GM12878 (cell line): Measurements from ENCODE around the gene LARP4B. TPM values are rescaled to one million over a fixed set of nuclear protein-coding genes. Genes with fewer than 3 reads are reported as not detected.

Experiments used
- ATAC-seq: fragments of 200-7000 bp; cut with Tn5 transposase; 3 replicates; pipeline ENCODE4 v1.9.1; 2020; ENCODE audit warnings: mild to moderate bottlenecking, moderate library complexity
- BruUV-seq: library from RNA; stranded (reverse); fragments of 400-500 nt; replicated peaks from 2 replicates; lab custom pipeline; 2021; lab: Mats Ljungman, UMichigan
- CTCF ChIA-PET: fragments of 300-600 bp; sonication (Branson Sonifier 250); formaldehyde crosslinking; extraction: SDS; loops from one replicate; lab custom pipeline; 2021; ENCODE audit warnings: inconsistent platforms; lab: Yijun Ruan, JAX
- POLR2A ChIA-PET: fragments of 350-600 bp; formaldehyde crosslinking; extraction: SDS; loops from one replicate; lab custom pipeline; 2021; ENCODE audit warnings: inconsistent platforms; lab: Charles Lee
- RAD21 ChIA-PET: fragments of 300-600 bp; sonication (Branson Sonifier 250); formaldehyde crosslinking; loops from one replicate; lab custom pipeline; 2023; ENCODE audit warnings: antibody characterized with exemption; ENCODE audit not compliant: unreplicated experiment; lab: Charles Lee
- SMC1A ChIA-PET: fragments of 300-600 bp; sonication (Branson Sonifier 250); formaldehyde crosslinking; loops from one replicate; lab custom pipeline; 2023; ENCODE audit not compliant: unreplicated experiment, uncharacterized antibody; lab: Charles Lee
- DNase-seq: peaks from one replicate; pipeline ENCODE4 v3.0.0-alpha.2; 2011; ENCODE audit warnings: low read depth, low spot score
- FAIRE-seq: peaks from 3 replicates; lab custom pipeline; 2011; peaks lifted over from hg19 to GRCh38; lab: Jason Lieb, UNC
- H2AFZ ChIP-seq: 2 replicates; pipeline ENCODE4 v1.6.0; 2011; ENCODE audit warnings: low read depth, low read length, control low read depth; ENCODE audit not compliant: control insufficient read depth
- H3K27ac ChIP-seq: 2 replicates; pipeline ENCODE4 v1.5.1; 2011; ENCODE audit warnings: control low read depth; ENCODE audit not compliant: control insufficient read depth, insufficient read depth
- H3K27me3 ChIP-seq, 2 experiments: replicated peaks in 1 of 2; 2 replicates each; pipeline versions ENCODE4 v1.6.0 to v1.6.1; 2011; ENCODE audit warnings: low read length in 1 of 2; ENCODE audit not compliant: control insufficient read depth in 2 of 2, insufficient read depth in 2 of 2
- H3K36me3 ChIP-seq, 2 experiments: 2 replicates each; pipeline ENCODE4 v1.5.1; 2011; ENCODE audit warnings: low read length in 1 of 2; ENCODE audit not compliant: control insufficient read depth in 2 of 2, insufficient read depth in 2 of 2
- H3K4me1 ChIP-seq: 2 replicates; pipeline ENCODE4 v1.6.1; 2011; ENCODE audit warnings: mild to moderate bottlenecking, low read length, moderate library complexity, mixed read lengths; ENCODE audit not compliant: control insufficient read depth, insufficient read depth
- H3K4me2 ChIP-seq: 2 replicates; pipeline ENCODE4 v1.6.0; 2011; ENCODE audit warnings: control low read depth; ENCODE audit not compliant: control insufficient read depth, insufficient read depth
- H3K4me3 ChIP-seq: fragments of 200-600 bp; sonication (generic); 2 replicates; pipeline ENCODE4 v1.5.1; 2016
- H3K79me2 ChIP-seq: 2 replicates; pipeline ENCODE4 v1.6.0; 2011; ENCODE audit warnings: low read length; ENCODE audit not compliant: control insufficient read depth, insufficient read depth
- H3K9ac ChIP-seq: 2 replicates; pipeline ENCODE4 v1.8.0; 2011; ENCODE audit warnings: low read length, control low read depth, mixed read lengths; ENCODE audit not compliant: control insufficient read depth, insufficient read depth
- H3K9me3 ChIP-seq: replicated peaks from 3 replicates; pipeline ENCODE4 v1.5.1; 2011; ENCODE audit warnings: mild to moderate bottlenecking, low read length; ENCODE audit not compliant: control insufficient read depth, insufficient read depth
- H4K20me1 ChIP-seq: 2 replicates; pipeline ENCODE4 v1.6.0; 2011; ENCODE audit not compliant: control insufficient read depth, insufficient read depth
- BHLHE40 ChIP-seq, 2 experiments: fragments of 450-650 bp in 1 of 2; IDR thresholded peaks; 2 replicates each; pipeline ENCODE4 v1.6.1; 2011 to 2017; ENCODE audit warnings: low read depth in 2 of 2, borderline replicate concordance in 1 of 2, improper control_type of control experiment in 1 of 2, low read length in 1 of 2, mild to moderate bottlenecking in 1 of 2
- CREM ChIP-seq: IDR thresholded peaks from 2 replicates; pipeline ENCODE4 v1.6.1; 2014; ENCODE audit warnings: antibody characterized with exemption, low read depth
- EGR1 ChIP-seq, 2 experiments: IDR thresholded peaks; 1 replicate in 1 of 2; 2 replicates in 1 of 2; pipeline ENCODE4 v1.6.1; 2011 to 2012; ENCODE audit warnings: low read depth in 2 of 2, low read length in 2 of 2, borderline replicate concordance in 1 of 2, mild to moderate bottlenecking in 1 of 2, moderate library complexity in 1 of 2
- FOXK2 ChIP-seq: fragments of 450-650 bp; IDR thresholded peaks from 2 replicates; pipeline ENCODE4 v1.6.1; 2017; ENCODE audit warnings: mild to moderate bottlenecking, moderate library complexity
- GABPA ChIP-seq: IDR thresholded peaks from 2 replicates; pipeline ENCODE4 v1.6.1; 2014; ENCODE audit warnings: antibody characterized with exemption, low read depth, mild to moderate bottlenecking, inconsistent platforms
- GATAD2B ChIP-seq: fragments of 450-650 bp; conservative IDR thresholded peaks from 2 replicates; pipeline ENCODE4 v1.6.1; 2017; ENCODE audit warnings: low read depth, mild to moderate bottlenecking, moderate library complexity
- MXI1 ChIP-seq: fragments of 150-350 bp; IDR thresholded peaks from 2 replicates; pipeline ENCODE4 v1.6.1; 2011; ENCODE audit warnings: low read depth, mild to moderate bottlenecking, inconsistent platforms, low read length, improper control_type of control experiment
- NR2C2 ChIP-seq: IDR thresholded peaks from 2 replicates; pipeline ENCODE4 v1.6.1; 2011; ENCODE audit warnings: borderline replicate concordance, low read depth; ENCODE audit not compliant: control insufficient read depth, insufficient read length
- SIN3A ChIP-seq: IDR thresholded peaks from 2 replicates; pipeline ENCODE4 v1.6.1; 2012; ENCODE audit warnings: low read depth, low read length, improper control_type of control experiment
- SUZ12 ChIP-seq: fragments of 200-600 bp; sonication (generic); IDR thresholded peaks from one replicate; pipeline ENCODE4 v1.6.1; 2018; ENCODE audit warnings: antibody characterized with exemption, mild to moderate bottlenecking; ENCODE audit not compliant: unreplicated experiment
- TARDBP ChIP-seq: IDR thresholded peaks from 2 replicates; pipeline ENCODE4 v1.6.1; 2016; ENCODE audit warnings: borderline replicate concordance
- WRNIP1 ChIP-seq: IDR thresholded peaks from 2 replicates; pipeline ENCODE4 v1.6.1; 2011; ENCODE audit warnings: low read depth, low read length, improper control_type of control experiment, borderline replicate concordance
- ZNF217 ChIP-seq: fragments of 450-650 bp; IDR thresholded peaks from 2 replicates; pipeline ENCODE4 v1.6.1; 2017; ENCODE audit warnings: antibody characterized with exemption, mild to moderate bottlenecking
- WGBS: methylation state at CpG from one replicate; pipeline ENCODE4 v1.1.6; 2016; ENCODE audit warnings: low lambda C conversion rate; ENCODE audit not compliant: insufficient replicate concordance, insufficient coverage; ENCODE audit errors: missing lambda C conversion rate; 5-methylcytosine and 5-hydroxymethylcytosine counted together
- in situ Hi-C: fragments of 300-500 bp; cut with MboI; formaldehyde crosslinking; loops from 9 replicates; pipeline ENCODE4 v1.14.3; 2018; ENCODE audit warnings: mixed read lengths
- intact Hi-C: fragments of 100-400 bp; cut with micrococcal nuclease; formaldehyde crosslinking; loops from one replicate; pipeline ENCODE4 v1.14.2; 2022; ENCODE audit not compliant: unreplicated experiment
- polyA plus RNA-seq, 11 experiments: library from polyadenylated mRNA; depleted of rRNA in 4 of 11; unstranded in 6 of 11; stranded (reverse) in 5 of 11; fragments of >200 nt; fragmentation: Nextera tagmentation in 4 of 11; fragmentation: Illumina TruSeq in 1 of 11; extraction: Ambion mirVana in 4 of 11; extraction: Trizol in 1 of 11; gene quantifications; 1 replicate in 1 of 11; 2 replicates in 10 of 11; pipeline versions ENCODE4 v1.2.1 to v1.2.3, GENCODE V29; 2011 to 2016; ENCODE audit warnings: inconsistent platforms in 2 of 11, missing spikeins in 2 of 11, low read depth in 1 of 11
- total RNA-seq, 4 experiments: library from RNA; depleted of rRNA in 3 of 4; stranded (reverse); fragments of >200 nt in 3 of 4; fragmentation: Illumina TruSeq in 1 of 4; extraction: Trizol in 1 of 4; gene quantifications; 2 replicates each; pipeline versions ENCODE4 v1.2.1 to v1.2.3, GENCODE V29; 2013 to 2021
- TF ChIP-seq, protein P1 (sequence below): fragments of 450-650 bp; IDR thresholded peaks from 2 replicates; pipeline ENCODE4 v1.6.1; 2017; ENCODE audit warnings: borderline replicate concordance
- TF ChIP-seq, protein P2 (sequence below): IDR thresholded peaks from 2 replicates; pipeline ENCODE4 v1.6.1; 2011; ENCODE audit warnings: borderline replicate concordance, low read depth, mild to moderate bottlenecking, moderate library complexity, low read length; ENCODE audit not compliant: insufficient read depth, poor library complexity, severe bottlenecking

LARP4B gene
- total and polyA plus RNA-seq, 10 of the 15 experiments (the other 5 are each of a cell fraction or from before 2014, with no cell fraction given), result 10.5 to 119 (median 39.4) TPM

DNA sequence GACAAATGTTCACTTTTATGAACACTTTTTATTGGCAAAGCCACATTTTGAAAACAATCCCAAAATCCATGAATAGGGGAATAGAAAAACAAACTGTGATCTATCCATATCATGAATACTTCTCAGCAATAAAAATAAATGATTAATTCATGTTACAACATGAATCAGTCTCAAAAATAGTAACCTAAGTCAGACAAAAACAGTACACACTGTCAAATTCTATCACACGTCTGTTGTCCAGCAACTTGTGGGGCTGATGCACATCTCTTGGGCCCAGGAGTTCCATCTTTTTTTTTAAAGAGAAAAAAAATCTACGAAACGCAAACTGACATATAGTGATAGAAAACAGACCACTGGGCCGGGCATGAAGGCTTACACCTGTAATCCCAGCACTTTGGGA lies 71.0 kb downstream of the LARP4B start:
- in situ Hi-C loops (no loop called here), intact Hi-C loops (no loop called here)
- Histone ChIP-seq H2AFZ (no peak overlapping the region), H3K36me3 (peaks cover 15 to 29% of the 10 kb centered on the region in 2 experiments), H3K9me3 (no peaks in the 10 kb centered on the region), H3K27ac (no peak overlapping the region), H4K20me1 (no peaks in the 10 kb centered on the region; the same call in 1 of the 2 replicates), H3K4me1 (no peaks in the 10 kb centered on the region), H3K9ac (no peak overlapping the region), H3K79me2 (no peaks in the 10 kb centered on the region), H3K4me2 (no peak overlapping the region), H3K27me3 (no peaks in the 10 kb centered on the region), H3K4me3 (no peak overlapping the region)
- ChIA-PET CTCF (no interaction called here), POLR2A (interaction anchor here (0.7 kb wide), 1 partner anchor 325 kb away, joined by 3 read pairs; no protein-coding TSS in a partner anchor), SMC1A (interaction anchor here (0.6 kb wide), 1 partner anchor 1085 kb away, joined by 3 read pairs; no protein-coding TSS in a partner anchor), RAD21 (no interaction called here)
- no peak for DNase-seq
- BruUV-seq, result no TSS peak
- FAIRE-seq, result no peak
- WGBS, result 99% methylated on average over 4 of the region's 4 CpGs
- no peak for ATAC-seq
- TF ChIP-seq MXI1 (no peak), BHLHE40 (IDR thresholded peaks at IDR 0.05; ENCODE audit: borderline replicate concordance in 1 of 2, low read depth in 2 of 2, low read length in 1 of 2) (no peak), SIN3A (no peak), NR2C2 (no peak), FOXK2 (no peak), GATAD2B (no peak), WRNIP1 (no peak), TARDBP (no peak), GABPA (no peak), CREM (no peak), EGR1 (IDR thresholded peaks at IDR 0.05; ENCODE audit: borderline replicate concordance in 1 of 2, low read depth in 2 of 2, low read length in 2 of 2) (no peak), ZNF217 (no peak), SUZ12 (no peak)
- TF ChIP-seq, protein P1, sequence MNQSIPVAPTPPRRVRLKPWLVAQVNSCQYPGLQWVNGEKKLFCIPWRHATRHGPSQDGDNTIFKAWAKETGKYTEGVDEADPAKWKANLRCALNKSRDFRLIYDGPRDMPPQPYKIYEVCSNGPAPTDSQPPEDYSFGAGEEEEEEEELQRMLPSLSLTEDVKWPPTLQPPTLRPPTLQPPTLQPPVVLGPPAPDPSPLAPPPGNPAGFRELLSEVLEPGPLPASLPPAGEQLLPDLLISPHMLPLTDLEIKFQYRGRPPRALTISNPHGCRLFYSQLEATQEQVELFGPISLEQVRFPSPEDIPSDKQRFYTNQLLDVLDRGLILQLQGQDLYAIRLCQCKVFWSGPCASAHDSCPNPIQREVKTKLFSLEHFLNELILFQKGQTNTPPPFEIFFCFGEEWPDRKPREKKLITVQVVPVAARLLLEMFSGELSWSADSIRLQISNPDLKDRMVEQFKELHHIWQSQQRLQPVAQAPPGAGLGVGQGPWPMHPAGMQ, result no peak
- TF ChIP-seq, protein P2, sequence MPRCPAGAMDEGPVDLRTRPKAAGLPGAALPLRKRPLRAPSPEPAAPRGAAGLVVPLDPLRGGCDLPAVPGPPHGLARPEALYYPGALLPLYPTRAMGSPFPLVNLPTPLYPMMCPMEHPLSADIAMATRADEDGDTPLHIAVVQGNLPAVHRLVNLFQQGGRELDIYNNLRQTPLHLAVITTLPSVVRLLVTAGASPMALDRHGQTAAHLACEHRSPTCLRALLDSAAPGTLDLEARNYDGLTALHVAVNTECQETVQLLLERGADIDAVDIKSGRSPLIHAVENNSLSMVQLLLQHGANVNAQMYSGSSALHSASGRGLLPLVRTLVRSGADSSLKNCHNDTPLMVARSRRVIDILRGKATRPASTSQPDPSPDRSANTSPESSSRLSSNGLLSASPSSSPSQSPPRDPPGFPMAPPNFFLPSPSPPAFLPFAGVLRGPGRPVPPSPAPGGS, result no peak
